SK-N-MC (cell line): Measurements from ENCODE around the gene ME2.
"Not testable (repeated sequence)": the region's sequence is repeated elsewhere in the genome, so short reads cannot be mapped to it uniquely, and the experiment has no call there.

Experiments
- DNase-seq: peaks from one replicate; pipeline ENCODE4 v3.0.0-alpha.2; 2011; ENCODE audit warnings: low read depth, low spot score
- H3K27ac ChIP-seq: fragments of 200-600 bp; sonication (generic); 2 replicates; pipeline ENCODE4 v1.5.1; 2016; ENCODE audit warnings: mixed run types
- H3K36me3 ChIP-seq: fragments of 200-600 bp; sonication (generic); 2 replicates; pipeline ENCODE4 v1.6.1; 2017; ENCODE audit warnings: antibody characterized with exemption, low read length, mixed read lengths; ENCODE audit not compliant: insufficient read depth
- H3K4me3 ChIP-seq: fragments of 200-600 bp; sonication (generic); 2 replicates; pipeline ENCODE4 v1.5.1; 2016
- H3K9ac ChIP-seq: fragments of 200-600 bp; sonication (generic); 2 replicates; pipeline ENCODE4 v1.8.0; 2017; ENCODE audit warnings: mixed run types, mixed read lengths; ENCODE audit not compliant: insufficient read length
- H3K9me3 ChIP-seq: fragments of 200-600 bp; sonication (generic); 2 replicates; pipeline ENCODE4 v1.6.1; 2017; ENCODE audit warnings: low read depth, mild to moderate bottlenecking, antibody characterized with exemption, low read length, moderate library complexity, mixed read lengths
- EZH2 ChIP-seq: fragments of 200-600 bp; sonication (generic); IDR thresholded peaks from one replicate; pipeline ENCODE4 v1.6.1; 2017; ENCODE audit warnings: antibody characterized with exemption
- FOXP2 ChIP-seq: optimal IDR thresholded peaks from 2 replicates; pipeline ENCODE3; 2011; ENCODE audit warnings: mild to moderate bottlenecking, moderate library complexity; ENCODE audit not compliant: insufficient read depth; ENCODE audit errors: extremely low read length, control extremely low read depth
- POLR2AphosphoS5 ChIP-seq: IDR thresholded peaks from 2 replicates; pipeline ENCODE4 v1.6.1; 2012; ENCODE audit warnings: mild to moderate bottlenecking, low read depth, low read length, borderline replicate concordance

Gene ME2

DNA sequence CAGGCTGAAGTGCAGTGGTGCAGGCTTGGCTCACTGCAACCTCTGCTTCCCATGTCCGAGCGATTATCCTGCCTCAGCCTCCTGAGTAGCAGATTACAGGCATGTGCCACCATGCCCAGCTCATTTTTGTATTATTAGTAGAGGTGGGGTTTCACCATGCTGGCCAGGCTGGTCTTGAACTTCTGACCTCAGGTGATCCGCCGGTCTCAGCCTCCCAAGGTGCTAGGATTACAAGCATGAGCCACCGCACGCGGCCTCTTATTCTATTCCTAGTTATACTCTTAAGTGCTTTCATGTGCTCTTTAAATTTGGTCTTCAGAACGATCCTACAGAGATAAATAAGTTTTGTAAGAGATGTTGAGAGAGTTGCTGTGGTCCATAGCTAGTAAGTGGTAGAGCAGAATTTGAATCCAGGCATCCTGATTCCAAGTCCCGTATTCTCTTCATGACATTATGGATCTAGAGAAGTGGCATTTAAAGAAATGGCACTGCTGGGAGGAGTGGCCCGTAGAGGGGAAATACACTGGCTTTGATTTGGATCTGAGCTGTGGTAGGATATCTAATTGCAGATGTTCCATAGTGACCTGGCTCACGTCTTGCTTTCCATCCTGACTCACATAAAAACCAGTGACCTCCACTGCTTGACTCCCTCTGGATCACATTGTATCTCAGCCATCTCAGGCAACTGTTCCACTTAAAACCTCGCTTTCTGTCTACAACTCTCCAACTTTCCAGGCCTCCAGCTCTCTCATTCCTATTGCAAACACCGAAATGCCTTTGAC, 22.8 kb upstream of the ME2 start:
- no peak for DNase-seq
- H3K27ac ChIP-seq, result no peak overlapping the region
- H3K9me3 ChIP-seq, result no peaks in the 10 kb centered on the region
- H3K36me3 ChIP-seq, result no peaks in the 10 kb centered on the region
- no peak overlapping the region for H3K9ac ChIP-seq
- H3K4me3 ChIP-seq, result no peak overlapping the region
- no peak for TF ChIP-seq FOXP2
- TF ChIP-seq EZH2, result no peak
- TF ChIP-seq POLR2AphosphoS5, result no peak

DNA sequence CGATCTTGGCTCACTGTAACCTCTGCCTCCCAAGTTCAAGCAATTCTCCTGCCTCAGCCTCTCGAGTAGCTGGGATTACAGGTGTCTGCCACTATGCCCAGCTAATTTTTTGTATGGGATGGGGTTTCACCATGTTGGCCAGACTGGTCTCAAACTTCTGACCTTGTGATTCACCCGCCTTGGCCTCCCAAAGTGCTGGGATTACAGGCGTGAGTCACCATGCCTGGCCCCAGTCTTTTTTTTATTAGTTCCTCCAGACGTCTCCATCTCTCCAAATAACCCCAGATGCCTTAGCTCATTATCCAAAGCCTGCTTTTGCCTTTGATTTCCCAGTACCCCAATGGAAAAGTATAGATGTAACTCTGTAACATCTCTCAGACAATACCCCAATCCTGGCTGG, 21.8 kb upstream of the ME2 start:
- not testable (repeated sequence) for H3K36me3 ChIP-seq, H3K9me3 ChIP-seq, H3K4me3 ChIP-seq, DNase-seq, H3K9ac ChIP-seq, H3K27ac ChIP-seq

DNA sequence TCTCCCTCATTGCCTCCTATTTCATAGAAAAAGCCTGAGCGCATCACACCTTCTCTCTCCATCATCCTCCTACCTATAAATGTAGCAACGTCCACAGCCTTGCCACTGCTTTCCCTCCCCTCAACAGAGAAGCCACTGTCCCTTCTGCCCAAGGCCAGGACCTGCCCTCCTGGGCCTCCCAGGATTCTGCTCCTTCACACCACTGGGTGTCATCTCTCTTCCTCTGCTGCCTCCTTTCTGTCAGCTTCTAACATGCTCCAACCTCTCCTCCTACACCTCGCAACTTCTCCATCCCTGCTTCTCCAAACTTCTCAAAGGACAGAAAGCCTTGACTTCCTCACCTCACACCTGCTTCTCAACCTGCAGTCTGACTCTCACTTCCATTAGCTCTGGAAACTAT, 21.2 kb upstream of the ME2 start:
- Histone ChIP-seq H3K4me3 (no peak overlapping the region), H3K9me3 (no peaks in the 10 kb centered on the region), H3K36me3 (no peaks in the 10 kb centered on the region), H3K9ac (no peak overlapping the region), H3K27ac (no peak overlapping the region)
- TF ChIP-seq FOXP2, result no peak
- TF ChIP-seq EZH2, result no peak
- no peak for TF ChIP-seq POLR2AphosphoS5
- no peak for DNase-seq

DNA sequence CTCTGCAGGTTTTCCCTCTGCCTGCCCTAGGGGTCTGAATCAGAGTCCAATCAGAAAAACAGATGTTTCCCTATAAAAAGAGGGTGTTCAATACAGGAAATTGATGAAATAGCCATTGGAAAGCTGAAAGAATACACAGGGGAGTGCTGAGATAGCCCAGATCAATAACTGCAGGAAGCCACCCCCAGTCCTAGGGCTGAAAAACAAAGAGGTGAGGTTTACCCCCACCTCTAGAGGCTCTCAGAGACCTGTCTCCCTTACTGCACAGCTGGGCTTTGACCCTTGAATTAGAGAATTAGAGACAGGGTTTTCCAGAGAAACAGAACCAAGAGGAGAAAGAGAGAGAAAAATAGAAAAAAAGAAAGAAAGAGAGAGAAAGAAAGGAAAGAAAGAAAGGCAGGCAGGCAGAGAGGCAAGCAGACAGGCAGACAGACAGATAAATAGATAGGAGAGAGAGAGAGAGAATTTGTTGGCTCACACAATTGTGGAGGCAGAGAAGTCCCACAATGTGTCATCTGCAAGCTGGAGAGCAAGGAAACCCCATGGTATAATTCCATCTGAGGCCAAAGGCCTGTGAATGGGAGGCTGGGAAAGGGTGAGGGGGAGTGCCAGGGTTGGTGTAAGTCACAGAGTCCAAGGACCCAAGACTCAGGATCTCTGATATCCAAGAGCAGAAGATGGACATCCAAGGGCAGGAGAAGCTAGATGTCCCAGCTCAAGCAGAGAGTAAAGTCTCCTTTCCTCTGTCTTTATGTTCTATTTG, 18.9 kb upstream of the ME2 start:
- no peak overlapping the region for H3K9ac ChIP-seq
- H3K9me3 ChIP-seq, result no peaks in the 10 kb centered on the region
- TF ChIP-seq FOXP2 (no peak), POLR2AphosphoS5 (no peak), EZH2 (no peak)
- no peak overlapping the region for H3K27ac ChIP-seq
- H3K4me3 ChIP-seq, result no peak overlapping the region
- H3K36me3 ChIP-seq, result no peaks in the 10 kb centered on the region
- no peak for DNase-seq

DNA sequence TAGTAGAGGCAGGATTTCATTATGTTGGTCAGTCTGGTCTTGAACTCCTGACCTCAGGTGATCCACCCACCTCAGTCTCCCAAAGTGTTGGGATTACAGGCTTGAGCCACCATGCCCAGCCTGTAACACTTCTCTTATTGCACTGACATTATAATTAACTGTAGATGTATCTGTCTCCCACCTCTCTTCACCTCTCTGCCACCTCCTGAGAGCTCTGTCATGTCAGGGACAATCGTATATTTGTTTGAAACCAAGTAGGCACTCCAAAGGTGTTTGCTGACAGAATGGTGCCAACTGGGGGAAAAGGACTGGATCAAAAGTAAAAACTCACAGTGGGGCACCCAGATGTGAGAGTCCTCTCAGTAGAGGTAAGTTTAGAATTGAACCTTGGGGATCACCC, 17.3 kb upstream of the ME2 start:
- TF ChIP-seq FOXP2, result no peak
- TF ChIP-seq POLR2AphosphoS5, result no peak
- TF ChIP-seq EZH2, result no peak
- no peaks in the 10 kb centered on the region for H3K9me3 ChIP-seq
- no peak overlapping the region for H3K9ac ChIP-seq
- no peak overlapping the region for H3K27ac ChIP-seq
- no peak for DNase-seq
- no peaks in the 10 kb centered on the region for H3K36me3 ChIP-seq
- H3K4me3 ChIP-seq, result no peak overlapping the region

DNA sequence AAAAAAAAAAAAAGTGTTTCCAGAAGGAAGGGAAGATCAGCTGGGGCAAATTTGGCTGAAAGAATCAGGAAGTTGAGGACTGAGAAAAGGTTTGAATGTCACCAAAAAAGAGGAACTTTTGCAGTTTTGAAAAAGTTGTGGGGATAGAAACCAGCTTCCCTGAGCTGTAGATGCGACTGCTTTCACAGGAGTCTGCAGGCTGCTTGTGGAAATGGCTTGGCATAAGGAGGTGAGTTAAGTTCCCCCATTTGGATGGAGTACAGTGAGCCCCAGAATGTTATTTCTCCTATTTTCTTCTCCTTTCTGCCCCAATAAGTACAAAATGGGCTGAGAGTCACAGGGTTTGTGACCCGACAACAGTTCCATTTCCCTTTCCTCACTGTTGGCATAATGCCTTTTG, 16.5 kb upstream of the ME2 start:
- no peaks in the 10 kb centered on the region for H3K9me3 ChIP-seq
- H3K27ac ChIP-seq, result no peak overlapping the region
- H3K4me3 ChIP-seq, result no peak overlapping the region
- H3K36me3 ChIP-seq, result no peaks in the 10 kb centered on the region
- no peak for TF ChIP-seq POLR2AphosphoS5
- no peak for TF ChIP-seq EZH2
- TF ChIP-seq FOXP2, result no peak
- no peak for DNase-seq
- no peak overlapping the region for H3K9ac ChIP-seq

DNA sequence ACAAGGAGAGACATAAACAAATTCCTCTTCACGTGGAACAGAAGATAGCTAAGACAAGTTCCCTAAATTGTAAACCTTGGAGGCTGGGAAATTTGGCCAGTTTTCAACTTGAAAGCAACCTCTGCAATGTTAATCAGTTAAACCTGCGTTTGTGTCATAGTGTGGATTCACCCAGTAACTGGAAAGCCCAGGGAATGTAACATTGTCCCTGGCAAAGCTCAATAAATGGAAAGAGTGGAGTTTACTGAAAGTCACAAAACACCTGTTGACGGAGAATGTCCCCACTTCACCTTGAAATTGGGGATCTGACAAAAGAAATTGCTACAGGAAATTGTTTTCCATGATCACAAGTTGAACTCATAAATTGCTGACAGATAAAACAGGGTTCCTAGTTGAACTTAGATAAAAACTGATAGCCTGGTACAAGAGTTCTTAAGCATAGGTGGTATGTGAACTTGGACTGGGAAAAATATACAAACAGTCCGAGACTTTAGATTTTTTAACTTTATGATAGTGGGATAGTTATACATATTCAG, 15.0 kb upstream of the ME2 start:
- Histone ChIP-seq H3K9ac (no peak overlapping the region), H3K9me3 (no peaks in the 10 kb centered on the region), H3K36me3 (no peaks in the 10 kb centered on the region), H3K4me3 (no peak overlapping the region), H3K27ac (no peak overlapping the region)
- TF ChIP-seq EZH2, result no peak
- no peak for TF ChIP-seq POLR2AphosphoS5
- TF ChIP-seq FOXP2, result no peak
- no peak for DNase-seq

DNA sequence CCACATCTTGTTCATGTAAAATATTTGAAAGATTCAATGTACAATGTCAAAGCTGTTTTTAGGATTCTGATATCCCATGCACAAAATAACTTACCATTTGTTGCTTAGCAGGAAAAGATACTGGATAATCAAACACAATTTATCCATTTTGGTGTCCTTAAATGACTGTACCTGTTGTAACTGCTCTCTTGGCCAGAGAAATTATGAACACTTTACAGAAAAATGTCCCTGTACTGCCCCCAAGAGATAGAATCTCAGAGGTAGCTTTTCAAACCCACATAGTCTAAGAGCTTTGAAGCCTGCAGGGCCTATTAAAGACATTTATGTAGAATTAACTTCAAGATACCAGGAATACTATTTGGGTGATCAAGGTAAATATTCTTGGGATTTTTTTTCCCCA, 12.2 kb upstream of the ME2 start:
- H3K9ac ChIP-seq, result no peak overlapping the region
- no peaks in the 10 kb centered on the region for H3K36me3 ChIP-seq
- TF ChIP-seq EZH2 (no peak), POLR2AphosphoS5 (no peak), FOXP2 (no peak)
- H3K9me3 ChIP-seq, result no peaks in the 10 kb centered on the region
- no peak for DNase-seq
- H3K27ac ChIP-seq, result no peak overlapping the region
- H3K4me3 ChIP-seq, result no peak overlapping the region

DNA sequence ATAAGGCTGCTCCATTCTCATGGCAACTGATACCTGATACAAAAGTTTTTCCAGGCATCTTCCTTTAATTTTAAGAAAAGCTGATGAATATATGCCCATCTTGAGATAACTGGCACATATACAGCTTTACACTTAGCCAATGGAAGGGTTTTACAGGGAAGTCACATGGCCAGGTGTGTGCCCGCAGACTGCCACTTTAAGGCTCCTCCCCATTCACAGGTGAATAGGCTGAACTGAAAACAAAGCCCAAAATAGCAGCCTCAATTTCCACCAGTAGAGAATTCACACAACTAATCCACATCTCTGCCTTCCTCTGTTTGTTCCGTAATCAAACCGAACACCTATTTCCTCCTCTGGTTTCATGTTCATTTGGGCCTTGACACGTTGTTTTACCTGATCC, 9.8 kb upstream of the ME2 start:
- no peak for TF ChIP-seq EZH2
- no peak for TF ChIP-seq FOXP2
- no peak for TF ChIP-seq POLR2AphosphoS5
- DNase-seq, result no peak
- Histone ChIP-seq H3K36me3 (no peaks in the 10 kb centered on the region), H3K9me3 (no peaks in the 10 kb centered on the region), H3K9ac (no peak overlapping the region), H3K4me3 (no peak overlapping the region), H3K27ac (no peak overlapping the region)
